PC-9 (cell line): ENCODE measurements around the gene PDK2. TPM values are rescaled to one million over a fixed set of nuclear protein-coding genes. Genes with fewer than 3 reads are reported as not detected.

Source experiments
- BruUV-seq: library from RNA; stranded (reverse); fragments of 400-500 nt; replicated peaks from 2 replicates; lab custom pipeline; 2021; lab: Mats Ljungman, UMichigan
- CTCF ChIA-PET: fragments of 300-600 bp; sonication (Branson Sonifier 250); formaldehyde crosslinking; loops from one replicate; lab custom pipeline; 2022; ENCODE audit warnings: antibody characterized with exemption; lab: Charles Lee
- POLR2A ChIA-PET: fragments of 300-600 bp; sonication (Branson Sonifier 250); formaldehyde crosslinking; loops from one replicate; lab custom pipeline; 2022; ENCODE audit warnings: antibody characterized with exemption; ENCODE audit not compliant: unreplicated experiment; lab: Charles Lee
- DNase-seq, 2 experiments: peaks; one replicate each; pipeline versions ENCODE4 v3.0.0 to v3.0.0-alpha.2; 2015 to 2022; ENCODE audit warnings: mixed read lengths in 1 of 2
- H2AFZ ChIP-seq: fragments of 200-600 bp; sonication (generic); 2 replicates; pipeline ENCODE4 v1.8.1; 2017; ENCODE audit warnings: antibody characterized with exemption
- H3F3A ChIP-seq: fragments of 200-600 bp; sonication (generic); 2 replicates; pipeline ENCODE4 v1.8.1; 2017; ENCODE audit warnings: antibody characterized with exemption, mild to moderate bottlenecking, low read depth; ENCODE audit not compliant: insufficient read depth
- H3K27ac ChIP-seq: fragments of 200-600 bp; sonication (generic); 2 replicates; pipeline ENCODE4 v1.6.1; 2016; ENCODE audit warnings: mixed run types
- H3K27me3 ChIP-seq: fragments of 200-600 bp; sonication (generic); 2 replicates; pipeline ENCODE4 v1.6.1; 2016; ENCODE audit warnings: low read depth, mixed run types; ENCODE audit not compliant: insufficient read depth
- H3K36me3 ChIP-seq: fragments of 200-600 bp; sonication (generic); 2 replicates; pipeline ENCODE4 v1.6.1; 2016; ENCODE audit warnings: low read depth, mixed run types
- H3K4me1 ChIP-seq: fragments of 200-600 bp; sonication (generic); replicated peaks from 2 replicates; pipeline ENCODE4 v1.6.1; 2016; ENCODE audit warnings: mixed run types; ENCODE audit not compliant: insufficient read depth
- H3K4me2 ChIP-seq: fragments of 200-600 bp; sonication (generic); 2 replicates; pipeline ENCODE4 v1.6.1; 2017; ENCODE audit warnings: mixed run types
- H3K4me3 ChIP-seq: fragments of 200-600 bp; sonication (generic); 2 replicates; pipeline ENCODE4 v1.6.1; 2016; ENCODE audit warnings: mixed run types
- H3K79me2 ChIP-seq: fragments of 200-600 bp; sonication (generic); 2 replicates; pipeline ENCODE4 v1.6.1; 2017; ENCODE audit warnings: low read depth, mixed run types
- H3K9me2 ChIP-seq: fragments of 200-600 bp; sonication (generic); 2 replicates; pipeline ENCODE4 v1.8.1; 2017; ENCODE audit warnings: mild to moderate bottlenecking; ENCODE audit not compliant: insufficient read depth
- H3K9me3 ChIP-seq: fragments of 200-600 bp; sonication (generic); 2 replicates; pipeline ENCODE4 v1.8.1; 2016; ENCODE audit warnings: low read depth; ENCODE audit not compliant: insufficient read depth
- H4K20me1 ChIP-seq: fragments of 200-600 bp; sonication (generic); 2 replicates; pipeline ENCODE4 v1.8.1; 2017; ENCODE audit not compliant: insufficient read depth
- CTCF ChIP-seq: fragments of 200-600 bp; sonication (generic); conservative IDR thresholded peaks from 2 replicates; pipeline ENCODE4 v1.6.1; 2017; ENCODE audit warnings: mixed run types, antibody characterized with exemption, mild to moderate bottlenecking, moderate library complexity
- EZH2 ChIP-seq: fragments of 200-600 bp; sonication (generic); IDR thresholded peaks from 2 replicates; pipeline ENCODE4 v1.8.0; 2017; ENCODE audit warnings: antibody characterized with exemption, low read depth
- intact Hi-C: fragments of 100-400 bp; cut with micrococcal nuclease; formaldehyde crosslinking; loops from one replicate; pipeline ENCODE4 v1.10.0; 2022; ENCODE audit not compliant: unreplicated experiment
- total RNA-seq: library from RNA; stranded (reverse); gene quantifications from 2 replicates; pipeline ENCODE4 v1.2.3, GENCODE V29; 2021

Gene PDK2
- total RNA-seq, 1 experiment from 2014 or later, result 58.7 TPM

GRCh38 chr17:50139950-50140885 is 45.1 kb downstream of the PDK2 start:
- POLR2A ChIA-PET, result interaction anchor here (0.6 to 0.7 kb wide), 2 partner anchors 274 to 804 kb away, joined by 3 to 4 read pairs; no protein-coding TSS in a partner anchor
- no peak overlapping the region for H2AFZ ChIP-seq
- no peak overlapping the region for H3K27ac ChIP-seq
- H3K27me3 ChIP-seq, result no peaks in the 10 kb centered on the region
- peaks cover 41% of the 10 kb centered on the region for H3K36me3 ChIP-seq
- H3K9me3 ChIP-seq, result no peaks in the 10 kb centered on the region
- H3K4me2 ChIP-seq, result no peak overlapping the region
- BruUV-seq, result no TSS peak
- peak; percentile 97 for TF ChIP-seq CTCF
- no peak for TF ChIP-seq EZH2
- peak in 1 of 2 experiments; percentile 62 for DNase-seq
- H4K20me1 ChIP-seq, result peaks cover 31% of the 10 kb centered on the region
- H3K4me3 ChIP-seq, result no peak overlapping the region
- H3K4me1 ChIP-seq, result peaks cover 14% of the 10 kb centered on the region
- H3K79me2 ChIP-seq, result peaks cover 3% of the 10 kb centered on the region
- CTCF ChIA-PET, result interaction anchor here (0.8 kb wide), 1 partner anchor 10 kb away, joined by 8 read pairs; no protein-coding TSS in a partner anchor
- peaks cover 6% of the 10 kb centered on the region for H3F3A ChIP-seq
- no peaks in the 10 kb centered on the region for H3K9me2 ChIP-seq
- intact Hi-C loops, result loop anchor here (2.0 kb wide), 1 partner anchor 21 kb away; no protein-coding TSS in a partner anchor

- no peak overlapping the region for H3K4me3 ChIP-seq
- H4K20me1 ChIP-seq, result peaks cover 41% of the 10 kb centered on the region
- H2AFZ ChIP-seq, result no peak overlapping the region
- no peak for DNase-seq
- H3K27ac ChIP-seq, result no peak overlapping the region
- intact Hi-C loops, result loop anchor here (2.0 kb wide), 1 partner anchor 20 kb away; no protein-coding TSS in a partner anchor
- no peaks in the 10 kb centered on the region for H3K27me3 ChIP-seq
- peaks cover 13% of the 10 kb centered on the region for H3K79me2 ChIP-seq
- peaks cover 45% of the 10 kb centered on the region for H3K36me3 ChIP-seq
- H3K4me2 ChIP-seq, result no peak overlapping the region
- H3F3A ChIP-seq, result peaks cover 16% of the 10 kb centered on the region
- peaks cover 24% of the 10 kb centered on the region for H3K4me1 ChIP-seq
- no peaks in the 10 kb centered on the region for H3K9me2 ChIP-seq
- no TSS peak for BruUV-seq
- H3K9me3 ChIP-seq, result no peaks in the 10 kb centered on the region
- ChIA-PET POLR2A (interaction anchor here (0.6 to 0.7 kb wide), 2 partner anchors 275 to 804 kb away, joined by 3 to 4 read pairs; no protein-coding TSS in a partner anchor), CTCF (interaction anchor here (0.8 kb wide), 1 partner anchor 9 kb away, joined by 8 read pairs; no protein-coding TSS in a partner anchor)
- TF ChIP-seq EZH2 (no peak), CTCF (0 out of 2 replicates have a peak, but pooled peaks have one; percentile 9)
These were observed 46.0 kb downstream of the PDK2 start for GRCh38 chr17:50141026-50141744.

GRCh38 chr17:50141745-50142110 is 46.6 kb downstream of the PDK2 start:
- intact Hi-C loops, result loop anchor here (2.0 kb wide), 1 partner anchor 19 kb away; no protein-coding TSS in a partner anchor
- POLR2A ChIA-PET, result no interaction called here
- peaks cover 18% of the 10 kb centered on the region for H3K79me2 ChIP-seq
- H3K4me3 ChIP-seq, result no peak overlapping the region
- peaks cover 18% of the 10 kb centered on the region for H3F3A ChIP-seq
- no peaks in the 10 kb centered on the region for H3K27me3 ChIP-seq
- TF ChIP-seq CTCF, result no peak
- TF ChIP-seq EZH2, result no peak
- no peak overlapping the region for H3K4me2 ChIP-seq
- H3K36me3 ChIP-seq, result peaks cover 46% of the 10 kb centered on the region
- peaks cover 46% of the 10 kb centered on the region for H4K20me1 ChIP-seq
- no peaks in the 10 kb centered on the region for H3K9me3 ChIP-seq
- no peaks in the 10 kb centered on the region for H3K9me2 ChIP-seq
- H3K27ac ChIP-seq, result no peak overlapping the region
- H3K4me1 ChIP-seq, result peaks cover 29% of the 10 kb centered on the region
- BruUV-seq, result no TSS peak
- no peak overlapping the region for H2AFZ ChIP-seq
- no peak for DNase-seq
- CTCF ChIA-PET, result no interaction called here
